Measurements from ENCODE around the gene SLC10A1. TPM values are rescaled to one million over a fixed set of nuclear protein-coding genes. Genes with fewer than 3 reads are reported as not detected.
A peak's percentile ranks its signal among the peaks of the same experiment; 100 is the strongest.

Gene SLC10A1
- total RNA-seq, 3 donors from 2014 or later, result not detected

DNA sequence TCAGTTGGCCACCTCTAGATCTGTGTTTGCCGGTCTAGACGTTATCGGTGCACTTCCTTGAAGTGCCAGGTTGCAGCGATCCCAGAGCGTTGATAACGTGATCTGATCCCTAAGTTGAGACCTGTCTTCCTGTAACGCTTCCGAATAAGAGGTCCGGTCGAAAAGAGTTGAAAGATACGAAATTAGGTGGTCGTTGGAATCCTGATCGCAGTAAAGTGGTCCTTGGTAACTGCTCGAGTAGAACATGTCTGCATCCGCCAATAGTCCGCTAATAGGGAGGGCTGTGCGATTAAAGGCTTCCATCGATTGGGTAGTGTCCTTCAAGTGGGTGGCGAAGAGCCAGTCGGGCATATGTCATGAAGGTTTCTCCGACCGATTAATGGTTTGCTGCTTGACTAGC is 27.4 kb downstream of the SLC10A1 start:
- H3K4me1 ChIP-seq (ENCODE audit: low read depth), result peaks cover 23% of the 10 kb centered on the region
- intact Hi-C loops (cut with DNase I, micrococcal nuclease), result no loop called here

DNA sequence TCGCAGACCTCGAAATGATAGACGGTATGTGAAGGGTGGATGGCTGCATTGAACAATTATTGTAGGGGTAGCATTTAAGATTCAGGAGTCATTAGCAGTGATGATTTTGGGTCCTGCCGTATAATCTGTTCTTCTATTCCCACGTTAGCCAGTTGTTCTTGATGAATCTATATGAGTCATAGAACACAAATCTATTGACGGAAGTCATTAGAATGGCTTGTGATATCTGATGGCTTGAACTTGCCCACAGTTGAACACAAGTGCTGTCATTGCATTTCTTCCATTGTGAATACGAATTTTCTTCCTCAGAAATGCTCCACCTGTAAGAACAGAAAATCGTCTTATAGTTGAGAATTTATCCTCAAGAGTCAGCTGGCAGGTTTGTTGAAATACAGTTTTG is 28.2 kb downstream of the SLC10A1 start:
- no peak for ATAC-seq
- TF ChIP-seq, protein P1, sequence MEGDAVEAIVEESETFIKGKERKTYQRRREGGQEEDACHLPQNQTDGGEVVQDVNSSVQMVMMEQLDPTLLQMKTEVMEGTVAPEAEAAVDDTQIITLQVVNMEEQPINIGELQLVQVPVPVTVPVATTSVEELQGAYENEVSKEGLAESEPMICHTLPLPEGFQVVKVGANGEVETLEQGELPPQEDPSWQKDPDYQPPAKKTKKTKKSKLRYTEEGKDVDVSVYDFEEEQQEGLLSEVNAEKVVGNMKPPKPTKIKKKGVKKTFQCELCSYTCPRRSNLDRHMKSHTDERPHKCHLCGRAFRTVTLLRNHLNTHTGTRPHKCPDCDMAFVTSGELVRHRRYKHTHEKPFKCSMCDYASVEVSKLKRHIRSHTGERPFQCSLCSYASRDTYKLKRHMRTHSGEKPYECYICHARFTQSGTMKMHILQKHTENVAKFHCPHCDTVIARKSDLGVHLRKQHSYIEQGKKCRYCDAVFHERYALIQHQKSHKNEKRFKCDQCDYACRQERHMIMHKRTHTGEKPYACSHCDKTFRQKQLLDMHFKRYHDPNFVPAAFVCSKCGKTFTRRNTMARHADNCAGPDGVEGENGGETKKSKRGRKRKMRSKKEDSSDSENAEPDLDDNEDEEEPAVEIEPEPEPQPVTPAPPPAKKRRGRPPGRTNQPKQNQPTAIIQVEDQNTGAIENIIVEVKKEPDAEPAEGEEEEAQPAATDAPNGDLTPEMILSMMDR (IDR thresholded peaks at IDR 0.05), result no peak
- DNase-seq, result no peak
- intact Hi-C loops (cut with DNase I, micrococcal nuclease), result no loop called here
- Histone ChIP-seq H3K36me3 (ENCODE audit: low read depth) (peaks cover 12% of the 10 kb centered on the region), H3K4me1 (ENCODE audit: low read depth) (peaks cover 23% of the 10 kb centered on the region), H3K4me3 (no peak overlapping the region), H3K9me3 (no peaks in the 10 kb centered on the region)

More for the DNA sequence above, 27.4 kb downstream of the SLC10A1 start:
- no peak for DNase-seq
- H3K9me3 ChIP-seq, result no peaks in the 10 kb centered on the region
- H3K36me3 ChIP-seq (ENCODE audit: low read depth), result peaks cover 12% of the 10 kb centered on the region
- H3K4me3 ChIP-seq, result no peak overlapping the region
- TF ChIP-seq, protein P1 (IDR thresholded peaks at IDR 0.05), result no peak
- ATAC-seq, result no peak

GRCh38 chr14:69767369-69767999 is 29.6 kb downstream of the SLC10A1 start:
- Histone ChIP-seq H3K9me3 (no peaks in the 10 kb centered on the region), H3K4me3 (peak overlapping the region; percentile 97), H3K36me3 (ENCODE audit: low read depth) (peaks cover 12% of the 10 kb centered on the region), H3K4me1 (ENCODE audit: low read depth) (peaks cover 23% of the 10 kb centered on the region)
- DNase-seq, result peak; percentile 92 to 96 (median 94)
- TF ChIP-seq, protein P1 (IDR thresholded peaks at IDR 0.05), result no peak
- ATAC-seq, result peak; percentile 93
- intact Hi-C loops (cut with DNase I, micrococcal nuclease), result no loop called here

- Histone ChIP-seq H3K4me3 (peak within 1 kb of the TSS; percentile 97), H3K36me3 (ENCODE audit: low read depth) (peaks cover 12% of the 10 kb centered on the region), H3K9me3 (no peaks in the 10 kb centered on the region), H3K4me1 (ENCODE audit: low read depth) (peaks cover 23% of the 10 kb centered on the region)
- ATAC-seq (peak; percentile 96), DNase-seq (peak; percentile 96 to 98 (median 97))
- TF ChIP-seq, protein P1 (IDR thresholded peaks at IDR 0.05), result no peak
- intact Hi-C loops (cut with DNase I, micrococcal nuclease), result no loop called here
Measured at GRCh38 chr14:69766984-69767368, 30.1 kb downstream of the SLC10A1 start, which contains the start of gene SRSF5. Gene SRSF5 (plus strand): TSS chr14:69767142. CDS start chr14:69768157, 1,015 bp downstream.

DNA sequence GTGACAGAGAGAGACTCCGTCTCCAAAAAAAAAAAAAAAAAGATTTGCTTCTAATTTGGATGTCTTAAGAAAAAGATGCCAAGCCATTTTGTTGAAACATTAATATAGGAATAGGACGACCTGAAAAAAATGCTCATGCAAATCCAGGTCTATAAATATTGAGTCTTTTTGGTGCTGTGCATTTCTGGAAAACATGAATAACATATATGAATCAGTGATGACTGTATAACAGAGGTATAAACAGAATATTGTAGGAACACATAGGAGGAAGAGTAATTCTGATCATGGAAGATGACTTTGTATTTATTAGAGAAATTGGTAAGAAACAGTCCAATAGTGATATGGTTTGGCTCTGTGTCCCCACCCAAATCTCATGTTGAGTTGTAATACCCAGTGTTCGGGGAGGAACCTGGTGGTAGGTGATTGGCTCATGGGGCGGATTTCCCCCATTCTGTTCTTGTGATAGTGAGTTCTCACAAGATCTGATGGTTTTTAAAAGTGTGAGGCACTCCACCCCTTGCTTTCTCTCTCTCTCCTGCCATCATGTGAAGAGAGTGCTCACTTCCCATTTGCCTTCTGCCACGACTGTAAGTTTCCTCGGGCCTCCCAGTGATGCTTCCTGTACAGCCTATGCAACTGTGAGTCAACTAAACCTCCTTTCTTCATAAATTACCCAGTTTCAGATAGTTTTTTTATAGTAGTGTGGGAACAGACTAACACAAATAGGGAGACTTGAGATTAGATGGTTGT is 33.1 kb downstream of the SLC10A1 start:
- intact Hi-C loops (cut with DNase I, micrococcal nuclease), result no loop called here
- TF ChIP-seq, protein P1 (IDR thresholded peaks at IDR 0.05), result no peak

More for the DNA sequence above, 33.1 kb downstream of the SLC10A1 start:
- Histone ChIP-seq H3K36me3 (ENCODE audit: low read depth) (no peaks in the 10 kb centered on the region), H3K9me3 (no peaks in the 10 kb centered on the region), H3K4me1 (ENCODE audit: low read depth) (peaks cover 8% of the 10 kb centered on the region), H3K4me3 (no peak overlapping the region)
- DNase-seq (no peak), ATAC-seq (no peak)
